ENCODE results near the gene MCUR1.
"Not testable (repeated sequence)": the region's sequence is repeated elsewhere in the genome, so short reads cannot be mapped to it uniquely, and the experiment has no call there.

Gene MCUR1

DNA sequence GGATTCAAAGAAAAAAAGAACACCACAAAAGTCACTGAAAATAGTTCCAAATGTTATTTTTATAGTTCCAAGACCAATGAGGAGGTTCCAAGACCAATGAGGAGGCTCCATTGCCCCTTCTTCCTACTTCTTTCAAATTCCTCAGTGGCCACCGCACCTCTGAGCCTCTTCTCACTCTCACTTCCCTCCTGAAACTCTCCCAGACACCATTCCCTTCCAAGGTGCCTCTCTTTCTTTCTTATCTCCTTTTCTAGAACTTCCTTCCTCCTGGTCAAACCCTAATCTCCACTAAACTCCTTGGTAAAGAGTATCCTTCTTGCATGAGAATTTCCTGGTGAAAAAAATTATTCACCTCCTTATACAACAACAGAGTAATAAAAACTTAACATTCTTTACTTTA lies 20.4 kb upstream of the MCUR1 start:
- no peaks in the 10 kb centered on the region for H3K27me3 ChIP-seq (ENCODE audit: insufficient read depth, poor library complexity, severe bottlenecking)
- ATAC-seq (ENCODE audit: low read depth) (no peak), DNase-seq (ENCODE audit: low spot score) (no peak)
- H3K4me1 ChIP-seq (ENCODE audit: insufficient read depth, poor library complexity, severe bottlenecking): no peaks in the 10 kb centered on the region
- H3K4me3 ChIP-seq (ENCODE audit: severe bottlenecking): no peak overlapping the region
- H3K27ac ChIP-seq (ENCODE audit: poor library complexity, severe bottlenecking): no peak overlapping the region
- no peaks in the 10 kb centered on the region for H3K9me3 ChIP-seq (ENCODE audit: severe bottlenecking)
- TF ChIP-seq, protein P1, sequence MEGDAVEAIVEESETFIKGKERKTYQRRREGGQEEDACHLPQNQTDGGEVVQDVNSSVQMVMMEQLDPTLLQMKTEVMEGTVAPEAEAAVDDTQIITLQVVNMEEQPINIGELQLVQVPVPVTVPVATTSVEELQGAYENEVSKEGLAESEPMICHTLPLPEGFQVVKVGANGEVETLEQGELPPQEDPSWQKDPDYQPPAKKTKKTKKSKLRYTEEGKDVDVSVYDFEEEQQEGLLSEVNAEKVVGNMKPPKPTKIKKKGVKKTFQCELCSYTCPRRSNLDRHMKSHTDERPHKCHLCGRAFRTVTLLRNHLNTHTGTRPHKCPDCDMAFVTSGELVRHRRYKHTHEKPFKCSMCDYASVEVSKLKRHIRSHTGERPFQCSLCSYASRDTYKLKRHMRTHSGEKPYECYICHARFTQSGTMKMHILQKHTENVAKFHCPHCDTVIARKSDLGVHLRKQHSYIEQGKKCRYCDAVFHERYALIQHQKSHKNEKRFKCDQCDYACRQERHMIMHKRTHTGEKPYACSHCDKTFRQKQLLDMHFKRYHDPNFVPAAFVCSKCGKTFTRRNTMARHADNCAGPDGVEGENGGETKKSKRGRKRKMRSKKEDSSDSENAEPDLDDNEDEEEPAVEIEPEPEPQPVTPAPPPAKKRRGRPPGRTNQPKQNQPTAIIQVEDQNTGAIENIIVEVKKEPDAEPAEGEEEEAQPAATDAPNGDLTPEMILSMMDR (IDR thresholded peaks at IDR 0.05; ENCODE audit: poor library complexity, severe bottlenecking): no peak
- no peaks in the 10 kb centered on the region for H3K36me3 ChIP-seq (ENCODE audit: low read depth)

DNA sequence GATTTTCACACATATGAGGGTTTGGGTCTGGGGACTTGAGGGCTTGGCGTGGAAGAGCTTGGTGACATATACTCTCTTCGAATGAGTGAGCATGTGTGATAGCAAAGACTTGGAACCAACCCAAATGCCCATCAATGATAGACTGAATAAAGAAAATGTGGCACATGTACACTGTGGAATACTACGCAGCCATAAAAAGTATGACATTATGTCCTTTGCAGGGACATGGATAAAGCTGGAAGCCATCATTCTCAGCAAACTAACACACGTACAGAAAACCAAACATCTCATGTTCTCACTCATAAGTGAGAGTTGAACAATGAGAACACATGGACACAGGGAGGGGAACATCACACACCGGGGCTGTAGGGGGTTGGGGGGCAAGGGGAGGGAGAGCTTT lies 19.7 kb upstream of the MCUR1 start:
- not testable (repeated sequence) for H3K36me3 ChIP-seq (ENCODE audit: low read depth); DNase-seq (ENCODE audit: low spot score); H3K9me3 ChIP-seq (ENCODE audit: severe bottlenecking); H3K4me1 ChIP-seq (ENCODE audit: insufficient read depth, poor library complexity, severe bottlenecking); H3K4me3 ChIP-seq (ENCODE audit: severe bottlenecking); H3K27ac ChIP-seq (ENCODE audit: poor library complexity, severe bottlenecking); ATAC-seq (ENCODE audit: low read depth); H3K27me3 ChIP-seq (ENCODE audit: insufficient read depth, poor library complexity, severe bottlenecking)

DNA sequence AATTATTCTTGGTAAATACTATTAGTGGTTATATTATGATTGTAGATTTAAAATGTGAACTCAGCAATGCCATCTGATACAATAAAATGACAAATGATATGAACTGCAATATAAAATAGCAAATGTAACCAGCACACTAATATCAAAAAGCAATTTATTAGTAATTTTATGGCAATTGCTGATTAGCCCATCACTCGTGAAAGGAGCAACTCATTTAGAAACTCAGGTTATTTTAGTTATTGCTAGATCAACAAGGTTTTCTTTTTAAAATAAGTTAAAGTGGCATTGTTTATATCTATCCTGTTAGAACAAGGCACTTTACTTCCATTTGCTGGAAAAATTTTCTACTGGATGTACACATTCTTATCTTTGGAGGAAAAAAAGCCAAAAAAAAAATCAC lies 18.4 kb upstream of the MCUR1 start:
- no peaks in the 10 kb centered on the region for H3K9me3 ChIP-seq (ENCODE audit: severe bottlenecking)
- H3K27me3 ChIP-seq (ENCODE audit: insufficient read depth, poor library complexity, severe bottlenecking): no peaks in the 10 kb centered on the region
- no peaks in the 10 kb centered on the region for H3K4me1 ChIP-seq (ENCODE audit: insufficient read depth, poor library complexity, severe bottlenecking)
- no peaks in the 10 kb centered on the region for H3K36me3 ChIP-seq (ENCODE audit: low read depth)
- DNase-seq (ENCODE audit: low spot score) (no peak), ATAC-seq (ENCODE audit: low read depth) (no peak)
- H3K27ac ChIP-seq (ENCODE audit: poor library complexity, severe bottlenecking): no peak overlapping the region
- no peak overlapping the region for H3K4me3 ChIP-seq (ENCODE audit: severe bottlenecking)
- TF ChIP-seq, protein P1 (IDR thresholded peaks at IDR 0.05; ENCODE audit: poor library complexity, severe bottlenecking): no peak

DNA sequence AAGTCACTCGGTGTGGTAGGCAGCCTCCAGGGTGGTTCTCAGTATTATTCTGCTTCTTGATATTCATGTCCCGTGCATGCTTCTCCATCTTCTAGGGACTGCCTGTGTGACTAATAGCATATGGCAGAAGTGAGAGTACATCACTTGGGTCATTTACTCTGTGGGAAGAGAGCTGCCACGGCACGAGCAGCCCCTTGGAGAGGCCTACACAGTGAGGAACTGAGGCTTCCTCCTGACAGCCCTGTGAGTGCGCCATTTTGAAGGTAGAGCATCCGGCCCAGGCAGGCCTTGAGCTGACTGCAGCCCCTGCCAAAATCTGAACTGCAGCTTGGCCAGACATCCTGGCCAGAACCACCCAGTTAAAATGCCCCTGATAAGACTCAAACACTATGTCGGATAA lies 17.3 kb upstream of the MCUR1 start:
- ATAC-seq (ENCODE audit: low read depth): no peak
- Histone ChIP-seq H3K9me3 (ENCODE audit: severe bottlenecking) (no peaks in the 10 kb centered on the region), H3K4me3 (ENCODE audit: severe bottlenecking) (no peak overlapping the region), H3K36me3 (ENCODE audit: low read depth) (no peaks in the 10 kb centered on the region), H3K27ac (ENCODE audit: poor library complexity, severe bottlenecking) (no peak overlapping the region), H3K27me3 (ENCODE audit: insufficient read depth, poor library complexity, severe bottlenecking) (no peaks in the 10 kb centered on the region), H3K4me1 (ENCODE audit: insufficient read depth, poor library complexity, severe bottlenecking) (no peaks in the 10 kb centered on the region)
- TF ChIP-seq, protein P1 (IDR thresholded peaks at IDR 0.05; ENCODE audit: poor library complexity, severe bottlenecking): no peak
- DNase-seq (ENCODE audit: low spot score): no peak

DNA sequence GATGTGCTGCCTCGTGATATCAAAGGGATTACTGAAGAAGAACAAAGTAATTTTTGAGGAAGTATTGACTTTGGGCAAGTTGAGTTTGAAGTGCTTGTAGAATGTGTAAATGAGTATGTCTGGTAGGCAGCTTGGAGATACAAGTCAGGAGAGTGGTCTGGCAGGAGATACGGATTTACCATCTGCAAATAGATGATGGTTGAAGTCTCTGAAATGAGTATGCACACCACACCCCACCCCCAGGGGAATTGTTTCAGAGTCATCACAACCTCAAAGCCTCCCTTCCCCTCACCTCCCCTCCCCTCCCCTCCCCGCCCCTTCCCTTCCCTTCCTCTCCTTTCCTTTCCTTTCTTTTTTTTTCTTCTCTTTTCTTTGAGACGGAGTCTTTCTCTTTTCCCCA lies 16.4 kb upstream of the MCUR1 start:
- Histone ChIP-seq H3K4me3 (ENCODE audit: severe bottlenecking) (no peak overlapping the region), H3K9me3 (ENCODE audit: severe bottlenecking) (no peaks in the 10 kb centered on the region), H3K36me3 (ENCODE audit: low read depth) (no peaks in the 10 kb centered on the region), H3K4me1 (ENCODE audit: insufficient read depth, poor library complexity, severe bottlenecking) (no peaks in the 10 kb centered on the region), H3K27ac (ENCODE audit: poor library complexity, severe bottlenecking) (no peak overlapping the region), H3K27me3 (ENCODE audit: insufficient read depth, poor library complexity, severe bottlenecking) (no peaks in the 10 kb centered on the region)
- TF ChIP-seq, protein P1 (IDR thresholded peaks at IDR 0.05; ENCODE audit: poor library complexity, severe bottlenecking): no peak
- no peak for DNase-seq (ENCODE audit: low spot score)
- ATAC-seq (ENCODE audit: low read depth): no peak

DNA sequence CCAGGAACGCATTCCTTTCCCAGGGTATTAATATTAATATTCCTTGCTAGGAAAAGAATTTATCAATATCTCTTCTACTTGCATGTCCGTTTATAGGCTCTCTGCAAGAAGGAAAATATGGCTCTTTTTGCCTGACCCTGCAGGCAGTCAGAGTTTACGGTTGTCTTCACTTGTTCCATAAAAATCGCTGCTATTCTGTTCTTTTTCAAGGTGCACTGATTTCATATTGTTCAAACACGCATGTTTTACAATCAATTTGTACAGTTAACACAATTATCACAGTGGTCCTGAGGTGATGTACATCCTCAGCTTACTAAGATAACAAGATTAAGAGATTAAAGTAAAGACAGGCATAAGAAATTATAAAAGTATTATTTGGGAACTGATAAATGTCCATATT lies 15.1 kb upstream of the MCUR1 start:
- not testable (repeated sequence) for ATAC-seq (ENCODE audit: low read depth); DNase-seq (ENCODE audit: low spot score); H3K36me3 ChIP-seq (ENCODE audit: low read depth); H3K9me3 ChIP-seq (ENCODE audit: severe bottlenecking); H3K27ac ChIP-seq (ENCODE audit: poor library complexity, severe bottlenecking); H3K27me3 ChIP-seq (ENCODE audit: insufficient read depth, poor library complexity, severe bottlenecking); H3K4me3 ChIP-seq (ENCODE audit: severe bottlenecking); H3K4me1 ChIP-seq (ENCODE audit: insufficient read depth, poor library complexity, severe bottlenecking)

DNA sequence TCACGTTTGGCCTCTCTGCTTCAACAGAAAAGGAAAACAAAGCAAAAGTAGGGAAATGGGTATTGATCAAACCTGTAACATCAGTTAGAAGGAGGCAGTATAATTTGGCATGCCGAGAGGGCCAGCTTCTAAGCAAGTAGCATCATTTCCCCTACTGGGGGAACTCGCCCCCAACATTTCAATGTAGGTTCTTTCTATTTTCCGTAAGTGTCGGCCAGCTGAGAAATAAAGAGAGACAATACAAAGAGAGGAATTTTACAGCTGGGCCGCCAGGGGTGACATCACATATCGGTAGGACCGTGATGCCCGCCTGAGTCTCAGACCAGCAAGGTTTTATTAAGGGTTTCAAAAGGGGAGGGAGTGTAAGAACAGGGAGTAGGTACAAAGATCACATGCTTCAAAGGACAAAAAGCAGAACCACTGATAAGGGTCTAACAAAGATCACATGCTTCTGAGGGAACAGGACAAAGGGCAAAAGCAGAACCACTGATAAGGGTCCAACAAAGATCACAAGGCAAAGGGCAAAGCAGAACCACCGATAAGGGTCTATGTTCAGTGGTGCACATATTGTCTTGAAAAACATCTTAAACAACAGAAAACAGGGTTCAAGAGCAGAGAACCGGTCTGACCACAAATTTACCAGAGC lies 14.4 kb upstream of the MCUR1 start:
- H3K27ac ChIP-seq (ENCODE audit: poor library complexity, severe bottlenecking); H3K4me1 ChIP-seq (ENCODE audit: insufficient read depth, poor library complexity, severe bottlenecking); H3K36me3 ChIP-seq (ENCODE audit: low read depth); H3K27me3 ChIP-seq (ENCODE audit: insufficient read depth, poor library complexity, severe bottlenecking); DNase-seq (ENCODE audit: low spot score); H3K4me3 ChIP-seq (ENCODE audit: severe bottlenecking); H3K9me3 ChIP-seq (ENCODE audit: severe bottlenecking); ATAC-seq (ENCODE audit: low read depth): not testable (repeated sequence)

Measured in RWPE2 (cell line).